OCI-LY7 (cell line): ENCODE results near the gene SV2B. TPM values are rescaled to one million over a fixed set of nuclear protein-coding genes. Genes with fewer than 3 reads are reported as not detected.

Source experiments
- BruUV-seq: library from RNA; stranded (reverse); fragments of 400-500 nt; replicated peaks from 2 replicates; lab custom pipeline; 2021; lab: Mats Ljungman, UMichigan
- CTCF ChIA-PET: fragments of 300-600 bp; sonication (Branson Sonifier 250); formaldehyde crosslinking; loops from one replicate; lab custom pipeline; 2022; ENCODE audit warnings: antibody characterized with exemption; ENCODE audit not compliant: unreplicated experiment; lab: Charles Lee
- POLR2A ChIA-PET: fragments of 300-600 bp; sonication (Branson Sonifier 250); formaldehyde crosslinking; loops from one replicate; lab custom pipeline; 2022; ENCODE audit warnings: antibody characterized with exemption; lab: Charles Lee
- DNase-seq: peaks from one replicate; pipeline ENCODE4 v3.0.0-alpha.2; 2015; ENCODE audit warnings: low spot score
- H2AFZ ChIP-seq: fragments of 200-600 bp; sonication (generic), shearing (Covaris generic); 2 replicates; pipeline ENCODE4 v1.6.1; 2014; ENCODE audit warnings: mild to moderate bottlenecking, antibody characterized with exemption, low read length, moderate library complexity
- H3K27ac ChIP-seq: fragments of 200-600 bp; sonication (generic); 2 replicates; pipeline ENCODE4 v1.5.1; 2014; ENCODE audit warnings: mixed run types, low read depth, mild to moderate bottlenecking, moderate library complexity, low read length, inconsistent platforms; ENCODE audit not compliant: poor library complexity, severe bottlenecking
- H3K36me3 ChIP-seq: fragments of 200-600 bp; sonication (generic); 2 replicates; pipeline ENCODE4 v1.6.1; 2014; ENCODE audit warnings: mild to moderate bottlenecking, antibody characterized with exemption, low read length, moderate library complexity, mixed read lengths; ENCODE audit not compliant: insufficient read depth
- H3K4me1 ChIP-seq: fragments of 200-600 bp; sonication (generic); 2 replicates; pipeline ENCODE4 v1.5.1; 2014; ENCODE audit warnings: mild to moderate bottlenecking, low read length; ENCODE audit not compliant: insufficient read depth, poor library complexity, severe bottlenecking
- H3K4me2 ChIP-seq: fragments of 200-600 bp; sonication (generic); 2 replicates; pipeline ENCODE4 v1.6.1; 2014; ENCODE audit warnings: mild to moderate bottlenecking, low read length
- H3K4me3 ChIP-seq: fragments of 200-600 bp; sonication (generic); 2 replicates; pipeline ENCODE4 v1.5.1; 2014; ENCODE audit warnings: mild to moderate bottlenecking, low read depth, low read length; ENCODE audit not compliant: poor library complexity, severe bottlenecking
- H3K79me2 ChIP-seq: fragments of 200-600 bp; sonication (generic); 2 replicates; pipeline ENCODE4 v1.6.1; 2016; ENCODE audit warnings: low read depth, mild to moderate bottlenecking, low read length, moderate library complexity, mixed read lengths; ENCODE audit not compliant: insufficient read depth
- H3K9me2 ChIP-seq: fragments of 200-600 bp; sonication (generic); 2 replicates; pipeline ENCODE4 v1.6.1; 2016; ENCODE audit warnings: mild to moderate bottlenecking, low read length, mixed read lengths; ENCODE audit not compliant: insufficient read depth
- H3K9me3 ChIP-seq: fragments of 200-600 bp; sonication (generic); 2 replicates; pipeline ENCODE4 v1.6.1; 2014; ENCODE audit warnings: mild to moderate bottlenecking, mixed run types, low read length, mixed read lengths
- H4K20me1 ChIP-seq: fragments of 200-600 bp; sonication (generic); 2 replicates; pipeline ENCODE4 v1.6.1; 2014; ENCODE audit warnings: mild to moderate bottlenecking, antibody characterized with exemption, low read length, moderate library complexity, mixed read lengths; ENCODE audit not compliant: insufficient read depth
- EZH2phosphoT487 ChIP-seq: fragments of 200-600 bp; sonication (generic); IDR thresholded peaks from 2 replicates; pipeline ENCODE4 v1.6.1; 2018; ENCODE audit warnings: low read depth, borderline replicate concordance, mild to moderate bottlenecking, mixed run types, antibody characterized with exemption, low read length, moderate library complexity, mixed read lengths
- intact Hi-C: fragments of 100-400 bp; cut with micrococcal nuclease; formaldehyde crosslinking; loops from one replicate; pipeline ENCODE4 v1.10.0; 2022; ENCODE audit not compliant: unreplicated experiment
- total RNA-seq, 2 experiments: library from RNA; depleted of rRNA in 1 of 2; stranded (reverse); fragments of >200 nt in 1 of 2; shearing (Covaris generic) in 1 of 2; gene quantifications; 2 replicates each; pipeline ENCODE4 v1.2.3, GENCODE V29; 2014 to 2022
- TF ChIP-seq, protein P1 (sequence below): fragments of 200-600 bp; sonication (generic); conservative IDR thresholded peaks from 2 replicates; pipeline ENCODE4 v1.5.1; 2014; ENCODE audit warnings: mild to moderate bottlenecking, antibody characterized with exemption, low read length, moderate library complexity, mixed read lengths

SV2B gene
- total RNA-seq, 2 experiments from 2014 or later = 0.15 TPM; not detected in 1

DNA sequence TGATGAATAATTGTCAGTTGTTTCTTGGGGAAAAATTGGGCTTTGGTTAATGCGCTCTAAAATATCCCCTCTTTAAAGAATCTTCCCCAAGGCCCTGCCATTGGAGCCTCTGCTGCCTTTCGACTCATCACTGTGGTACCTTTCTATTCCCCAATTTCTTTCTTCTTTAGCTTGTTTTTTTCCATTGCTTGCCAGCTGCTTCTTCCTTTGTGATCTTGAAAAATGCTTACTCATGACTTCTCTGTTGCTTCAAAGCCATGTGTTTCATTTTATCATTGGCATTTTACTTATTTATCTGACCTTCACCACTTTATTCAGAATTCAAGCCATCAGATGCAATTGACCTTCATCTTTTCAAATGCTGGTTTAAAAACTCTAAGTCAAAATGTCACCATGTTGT is 84.4 kb downstream of the SV2B start:
- no peaks in the 10 kb centered on the region for H4K20me1 ChIP-seq
- H3K4me1 ChIP-seq = peaks cover 6% of the 10 kb centered on the region
- no peaks in the 10 kb centered on the region for H3K9me3 ChIP-seq
- intact Hi-C loops = no loop called here
- DNase-seq = no peak
- H3K27ac ChIP-seq = no peak overlapping the region
- no peaks in the 10 kb centered on the region for H3K36me3 ChIP-seq
- no peak overlapping the region for H3K4me2 ChIP-seq
- H2AFZ ChIP-seq = no peak overlapping the region
- no peaks in the 10 kb centered on the region for H3K9me2 ChIP-seq
- POLR2A ChIA-PET = interaction anchor here (0.6 kb wide), 1 partner anchor 33 kb away, joined by 5 read pairs; no protein-coding TSS in a partner anchor
- no peaks in the 10 kb centered on the region for H3K79me2 ChIP-seq
- H3K4me3 ChIP-seq = no peak overlapping the region
- BruUV-seq = no TSS peak
- TF ChIP-seq EZH2phosphoT487 = no peak
- TF ChIP-seq, protein P1, sequence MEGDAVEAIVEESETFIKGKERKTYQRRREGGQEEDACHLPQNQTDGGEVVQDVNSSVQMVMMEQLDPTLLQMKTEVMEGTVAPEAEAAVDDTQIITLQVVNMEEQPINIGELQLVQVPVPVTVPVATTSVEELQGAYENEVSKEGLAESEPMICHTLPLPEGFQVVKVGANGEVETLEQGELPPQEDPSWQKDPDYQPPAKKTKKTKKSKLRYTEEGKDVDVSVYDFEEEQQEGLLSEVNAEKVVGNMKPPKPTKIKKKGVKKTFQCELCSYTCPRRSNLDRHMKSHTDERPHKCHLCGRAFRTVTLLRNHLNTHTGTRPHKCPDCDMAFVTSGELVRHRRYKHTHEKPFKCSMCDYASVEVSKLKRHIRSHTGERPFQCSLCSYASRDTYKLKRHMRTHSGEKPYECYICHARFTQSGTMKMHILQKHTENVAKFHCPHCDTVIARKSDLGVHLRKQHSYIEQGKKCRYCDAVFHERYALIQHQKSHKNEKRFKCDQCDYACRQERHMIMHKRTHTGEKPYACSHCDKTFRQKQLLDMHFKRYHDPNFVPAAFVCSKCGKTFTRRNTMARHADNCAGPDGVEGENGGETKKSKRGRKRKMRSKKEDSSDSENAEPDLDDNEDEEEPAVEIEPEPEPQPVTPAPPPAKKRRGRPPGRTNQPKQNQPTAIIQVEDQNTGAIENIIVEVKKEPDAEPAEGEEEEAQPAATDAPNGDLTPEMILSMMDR = no peak
- CTCF ChIA-PET = no interaction called here

DNA sequence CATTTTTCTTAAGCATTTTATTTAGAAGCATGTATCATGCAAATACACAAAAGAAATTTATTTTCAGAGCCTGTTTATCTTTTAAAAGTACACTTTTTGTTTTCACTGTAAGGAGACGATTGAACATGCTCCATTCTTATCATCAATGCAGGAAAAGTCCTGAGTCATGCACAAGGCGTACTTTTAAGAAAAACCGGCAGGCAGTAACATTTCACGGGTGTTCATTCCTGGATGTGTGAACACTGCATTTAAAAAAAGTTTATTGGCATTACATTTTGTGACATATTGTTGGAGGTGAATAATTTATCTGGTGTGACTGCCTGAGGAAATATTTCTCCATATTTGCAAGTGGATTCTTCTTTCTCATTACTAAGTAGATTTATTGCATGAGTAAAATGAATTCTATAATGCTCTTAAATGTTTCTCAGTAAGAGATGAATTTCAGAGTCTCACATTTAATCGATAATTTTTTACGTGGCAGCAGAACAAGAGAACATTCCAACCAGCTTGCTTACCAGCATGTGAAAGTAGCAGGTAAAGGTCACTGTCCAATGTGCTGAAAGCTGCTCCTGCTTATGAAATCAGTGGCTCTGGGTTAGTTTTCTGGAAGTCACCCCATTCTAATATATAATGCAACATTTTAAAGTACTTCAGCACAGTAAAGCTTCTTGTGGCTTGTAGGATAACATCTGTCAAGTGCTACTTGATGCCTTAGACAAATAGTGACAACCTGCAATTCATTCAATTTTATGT is 87.0 kb downstream of the SV2B start:
- no peak overlapping the region for H3K27ac ChIP-seq
- CTCF ChIA-PET = no interaction called here
- no peaks in the 10 kb centered on the region for H3K36me3 ChIP-seq
- no peak overlapping the region for H3K4me2 ChIP-seq
- TF ChIP-seq EZH2phosphoT487 = no peak
- TF ChIP-seq, protein P1 = no peak
- H4K20me1 ChIP-seq = no peaks in the 10 kb centered on the region
- no peaks in the 10 kb centered on the region for H3K9me3 ChIP-seq
- H3K79me2 ChIP-seq = no peaks in the 10 kb centered on the region
- DNase-seq = no peak
- H2AFZ ChIP-seq = no peak overlapping the region
- intact Hi-C loops = no loop called here
- no peak overlapping the region for H3K4me3 ChIP-seq
- POLR2A ChIA-PET = no interaction called here
- no peaks in the 10 kb centered on the region for H3K9me2 ChIP-seq
- H3K4me1 ChIP-seq = peaks cover 3% of the 10 kb centered on the region
- BruUV-seq = no TSS peak

DNA sequence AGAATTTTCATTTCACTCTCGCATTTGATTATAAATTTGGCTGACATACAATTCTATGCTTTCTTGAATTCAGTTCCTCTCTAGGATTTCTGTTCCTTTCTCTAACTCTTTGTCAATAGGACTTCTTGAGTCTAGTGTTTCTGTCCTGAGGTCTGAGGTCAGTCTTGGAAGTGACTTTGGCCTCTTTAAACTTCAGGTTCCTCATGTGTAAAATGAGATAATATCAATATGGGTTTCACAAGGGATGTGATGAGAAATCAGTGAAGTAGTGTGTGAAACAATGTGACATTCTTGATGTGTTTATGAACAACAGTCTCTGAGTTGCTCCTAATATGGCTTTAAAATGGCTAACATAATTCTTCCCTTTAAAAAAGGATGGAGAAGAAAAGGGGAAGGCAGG is 92.2 kb downstream of the SV2B start:
- Histone ChIP-seq H3K27ac (no peak overlapping the region), H4K20me1 (no peaks in the 10 kb centered on the region), H3K9me3 (no peaks in the 10 kb centered on the region), H3K4me2 (no peak overlapping the region), H3K79me2 (no peaks in the 10 kb centered on the region), H3K36me3 (no peaks in the 10 kb centered on the region), H3K4me1 (no peaks in the 10 kb centered on the region), H3K9me2 (no peaks in the 10 kb centered on the region), H2AFZ (no peak overlapping the region), H3K4me3 (no peak overlapping the region)
- no TSS peak for BruUV-seq
- TF ChIP-seq EZH2phosphoT487 = no peak
- TF ChIP-seq, protein P1 = no peak
- intact Hi-C loops = no loop called here
- ChIA-PET CTCF (no interaction called here), POLR2A (no interaction called here)
- no peak for DNase-seq
